Smooth muscle cell (in vitro differentiated cells): ENCODE results near the gene SH3TC1. TPM values are rescaled to one million over a fixed set of nuclear protein-coding genes. Genes with fewer than 3 reads are reported as not detected.

Source experiments
- DNase-seq: peaks from one replicate; lab custom pipeline; 2025; ENCODE audit not compliant: unreplicated experiment; lab: John Stamatoyannopoulos, UW
- H2AFZ ChIP-seq: fragments of 200-600 bp; sonication (generic); 2 replicates; pipeline ENCODE4 v1.6.0; 2016; ENCODE audit warnings: antibody characterized with exemption, low read depth, mild to moderate bottlenecking
- H3F3A ChIP-seq: fragments of 200-600 bp; sonication (generic); 2 replicates; pipeline ENCODE4 v1.6.0; 2017; ENCODE audit warnings: antibody characterized with exemption, low read depth
- H3K27ac ChIP-seq: fragments of 200-600 bp; sonication (generic); 2 replicates; pipeline ENCODE4 v1.5.1; 2016; ENCODE audit warnings: low read depth, mild to moderate bottlenecking
- H3K27me3 ChIP-seq: fragments of 200-600 bp; sonication (generic); 2 replicates; pipeline ENCODE4 v1.6.1; 2016; ENCODE audit warnings: low read depth, mild to moderate bottlenecking
- H3K36me3 ChIP-seq: fragments of 200-600 bp; sonication (generic); 2 replicates; pipeline ENCODE4 v1.5.1; 2016; ENCODE audit warnings: low read depth
- H3K4me1 ChIP-seq: fragments of 200-600 bp; sonication (generic); 2 replicates; pipeline ENCODE4 v1.5.1; 2016; ENCODE audit warnings: low read depth
- H3K4me2 ChIP-seq: fragments of 200-600 bp; sonication (generic); 2 replicates; pipeline ENCODE4 v1.6.0; 2016; ENCODE audit warnings: mild to moderate bottlenecking
- H3K4me3 ChIP-seq: fragments of 200-600 bp; sonication (generic); 2 replicates; pipeline ENCODE4 v1.5.1; 2016; ENCODE audit warnings: mild to moderate bottlenecking
- H3K79me2 ChIP-seq: fragments of 200-600 bp; sonication (generic); 2 replicates; pipeline ENCODE4 v1.6.0; 2016; ENCODE audit warnings: low read depth, mild to moderate bottlenecking
- H3K9ac ChIP-seq: fragments of 200-600 bp; sonication (generic); 2 replicates; pipeline ENCODE4 v1.6.0; 2016; ENCODE audit warnings: low read depth
- H3K9me3 ChIP-seq: fragments of 200-600 bp; sonication (generic); replicated peaks from 2 replicates; pipeline ENCODE4 v1.5.1; 2016; ENCODE audit warnings: low read depth
- H4K20me1 ChIP-seq: fragments of 200-600 bp; sonication (generic); 2 replicates; pipeline ENCODE4 v1.6.0; 2016; ENCODE audit warnings: low read depth
- CTCF ChIP-seq: fragments of 200-600 bp; sonication (generic); IDR thresholded peaks from 2 replicates; pipeline ENCODE4 v1.5.1; 2017; ENCODE audit warnings: borderline replicate concordance, mild to moderate bottlenecking, antibody characterized with exemption; ENCODE audit not compliant: insufficient read depth, poor library complexity, severe bottlenecking
- WGBS: methylation state at CpG from one replicate; pipeline ENCODE4 v1.1.7; 2016; ENCODE audit warnings: low lambda C conversion rate; 5-methylcytosine and 5-hydroxymethylcytosine counted together
- polyA plus RNA-seq: library from polyadenylated mRNA; unstranded; fragments of >200 nt; fragmentation: Nextera tagmentation; extraction: Ambion mirVana; gene quantifications from 2 replicates; pipeline ENCODE4 v1.2.1, GENCODE V29; 2016
- total RNA-seq: library from RNA; depleted of rRNA; stranded (reverse); fragments of >200 nt; gene quantifications from 2 replicates; pipeline ENCODE4 v1.2.3, GENCODE V29; 2014

Gene SH3TC1
- total and polyA plus RNA-seq, 2 experiments from 2014 or later, result 7.8 to 17.7 TPM

- 92% methylated on average over 22 of the region's 22 CpGs for WGBS
- H3F3A ChIP-seq, result no peaks in the 10 kb centered on the region
- TF ChIP-seq CTCF, result no peak
- no peak overlapping the region for H3K4me2 ChIP-seq
- no peaks in the 10 kb centered on the region for H3K27me3 ChIP-seq
- H3K4me3 ChIP-seq, result no peak overlapping the region
- H3K27ac ChIP-seq, result no peak overlapping the region
- no peaks in the 10 kb centered on the region for H4K20me1 ChIP-seq
- no peaks in the 10 kb centered on the region for H3K9me3 ChIP-seq
- no peak overlapping the region for H3K9ac ChIP-seq
- no peaks in the 10 kb centered on the region for H3K79me2 ChIP-seq
- H3K36me3 ChIP-seq, result no peaks in the 10 kb centered on the region
- DNase-seq, result no peak
- no peaks in the 10 kb centered on the region for H3K4me1 ChIP-seq
- H2AFZ ChIP-seq, result no peak overlapping the region
These were observed 12.9 kb downstream of the SH3TC1 start for GRCh38 chr4:8211737-8212581.

- WGBS, result 98% methylated on average over 12 of the region's 12 CpGs
- H3K4me1 ChIP-seq, result no peaks in the 10 kb centered on the region
- H3F3A ChIP-seq, result no peaks in the 10 kb centered on the region
- H3K79me2 ChIP-seq, result no peaks in the 10 kb centered on the region
- no peaks in the 10 kb centered on the region for H4K20me1 ChIP-seq
- TF ChIP-seq CTCF, result no peak
- no peaks in the 10 kb centered on the region for H3K9me3 ChIP-seq
- no peaks in the 10 kb centered on the region for H3K36me3 ChIP-seq
- H3K27ac ChIP-seq, result no peak overlapping the region
- no peak overlapping the region for H3K4me2 ChIP-seq
- no peak overlapping the region for H3K9ac ChIP-seq
- no peak for DNase-seq
- no peak overlapping the region for H2AFZ ChIP-seq
- no peak overlapping the region for H3K4me3 ChIP-seq
- H3K27me3 ChIP-seq, result no peaks in the 10 kb centered on the region
These were observed 13.5 kb downstream of the SH3TC1 start for GRCh38 chr4:8212622-8213021.

GRCh38 chr4:8213121-8213520 is 14.0 kb downstream of the SH3TC1 start:
- no peaks in the 10 kb centered on the region for H3K79me2 ChIP-seq
- no peak overlapping the region for H3K9ac ChIP-seq
- no peaks in the 10 kb centered on the region for H3F3A ChIP-seq
- H3K27me3 ChIP-seq, result no peaks in the 10 kb centered on the region
- H3K4me1 ChIP-seq, result no peaks in the 10 kb centered on the region
- TF ChIP-seq CTCF, result no peak
- H3K36me3 ChIP-seq, result no peaks in the 10 kb centered on the region
- no peak overlapping the region for H3K27ac ChIP-seq
- H2AFZ ChIP-seq, result no peak overlapping the region
- no peak overlapping the region for H3K4me3 ChIP-seq
- no peak for DNase-seq
- WGBS, result 80% methylated on average over 7 of the region's 7 CpGs
- H4K20me1 ChIP-seq, result no peaks in the 10 kb centered on the region
- no peak overlapping the region for H3K4me2 ChIP-seq
- H3K9me3 ChIP-seq, result no peaks in the 10 kb centered on the region

- no peak for TF ChIP-seq CTCF
- H2AFZ ChIP-seq, result no peak overlapping the region
- no peak overlapping the region for H3K4me2 ChIP-seq
- H3F3A ChIP-seq, result no peaks in the 10 kb centered on the region
- H3K27ac ChIP-seq, result no peak overlapping the region
- H3K4me3 ChIP-seq, result no peak overlapping the region
- H3K79me2 ChIP-seq, result no peaks in the 10 kb centered on the region
- H3K9ac ChIP-seq, result no peak overlapping the region
- no peaks in the 10 kb centered on the region for H3K27me3 ChIP-seq
- no peaks in the 10 kb centered on the region for H3K36me3 ChIP-seq
- WGBS, result 82% methylated on average over 13 of the region's 13 CpGs
- no peaks in the 10 kb centered on the region for H3K4me1 ChIP-seq
- H3K9me3 ChIP-seq, result no peaks in the 10 kb centered on the region
- no peaks in the 10 kb centered on the region for H4K20me1 ChIP-seq
- DNase-seq, result no peak
These were observed 15.0 kb downstream of the SH3TC1 start for GRCh38 chr4:8214136-8214535.
